Activated B cell treated with CpG ODN at 0.5 μM for 24 hours (primary cell): ENCODE measurements around the gene EPO. TPM values are rescaled to one million over a fixed set of nuclear protein-coding genes. Genes with fewer than 3 reads are reported as not detected.
"Not testable (repeated sequence)": the region's sequence is repeated elsewhere in the genome, so short reads cannot be mapped to it uniquely, and the experiment has no call there.

Source experiments
- ATAC-seq: fragments of 200-7000 bp; cut with Tn5 transposase; one replicate; pipeline ENCODE4 v1.10.0; 2021; ENCODE audit warnings: low read depth, mild to moderate bottlenecking, moderate library complexity
- CTCF ChIA-PET: fragments of 350-600 bp; sonication (Branson Sonifier 250); formaldehyde crosslinking; loops from one replicate; lab custom pipeline; 2021; ENCODE audit warnings: antibody characterized with exemption; lab: Charles Lee
- POLR2A ChIA-PET: fragments of 350-600 bp; sonication (Branson Sonifier 250); formaldehyde crosslinking; loops from one replicate; lab custom pipeline; 2021; ENCODE audit warnings: antibody characterized with exemption; lab: Charles Lee
- DNase-seq: peaks from one replicate; pipeline ENCODE4 v3.0.0; 2022
- H3K27ac Mint-ChIP-seq: one replicate; pipeline ENCODE4 v1.8.0; 2020; ENCODE audit warnings: mixed read lengths
- H3K27me3 Mint-ChIP-seq: one replicate; pipeline ENCODE4 v1.8.0; 2021; ENCODE audit warnings: mixed read lengths
- H3K36me3 Mint-ChIP-seq: one replicate; pipeline ENCODE4 v1.8.0; 2021; ENCODE audit warnings: low read depth, mixed read lengths
- H3K4me1 Mint-ChIP-seq: one replicate; pipeline ENCODE4 v1.8.0; 2021; ENCODE audit warnings: mixed read lengths
- H3K4me3 Mint-ChIP-seq: one replicate; pipeline ENCODE4 v1.8.0; 2020; ENCODE audit warnings: mild to moderate bottlenecking, mixed read lengths
- H3K9me3 Mint-ChIP-seq: one replicate; pipeline ENCODE4 v1.8.0; 2020; ENCODE audit warnings: mixed read lengths
- CTCF ChIP-seq: fragments of 200-600 bp; IDR thresholded peaks from one replicate; pipeline ENCODE4 v1.8.0; 2022; ENCODE audit warnings: antibody characterized with exemption, mild to moderate bottlenecking
- intact Hi-C: fragments of 100-400 bp; cut with micrococcal nuclease; formaldehyde crosslinking; loops from one replicate; pipeline ENCODE4 v1.15.1; 2024
- total RNA-seq: library from RNA; stranded (reverse); gene quantifications from 2 replicates; pipeline ENCODE4 v1.2.3, GENCODE V29; 2022

EPO gene
- total RNA-seq, 1 donor from 2014 or later, result not detected

GRCh38 chr7:100711369-100711768, 8.9 kb upstream of the EPO start:
- CTCF ChIA-PET, result no interaction called here
- POLR2A ChIA-PET, result interaction anchor here (0.7 kb wide), 1 partner anchor 99 kb away, joined by 4 read pairs; no protein-coding TSS in a partner anchor
- no peak for TF ChIP-seq CTCF
- H3K4me1 Mint-ChIP-seq, result peaks cover 11% of the 10 kb centered on the region
- H3K27me3 Mint-ChIP-seq, result no peaks in the 10 kb centered on the region
- intact Hi-C loops, result no loop called here
- H3K27ac Mint-ChIP-seq, result no peak overlapping the region
- DNase-seq (no peak), ATAC-seq (no peak)
- no peak overlapping the region for H3K4me3 Mint-ChIP-seq
- H3K9me3 Mint-ChIP-seq, result no peaks in the 10 kb centered on the region
- H3K36me3 Mint-ChIP-seq, result peaks cover 6% of the 10 kb centered on the region

- intact Hi-C loops, result no loop called here
- DNase-seq (no peak), ATAC-seq (no peak)
- TF ChIP-seq CTCF, result no peak
- Mint-ChIP-seq H3K36me3 (no peaks in the 10 kb centered on the region), H3K27me3 (peaks cover 10% of the 10 kb centered on the region), H3K4me3 (no peak overlapping the region), H3K9me3 (peaks cover 13% of the 10 kb centered on the region), H3K4me1 (peaks cover under 1% of the 10 kb centered on the region), H3K27ac (no peak overlapping the region)
- ChIA-PET CTCF (no interaction called here), POLR2A (no interaction called here)
Measured at GRCh38 chr7:100714725-100715124, 5.5 kb upstream of the EPO start.

- POLR2A ChIA-PET, result interaction anchor here (1.3 kb wide), 1 partner anchor 11 kb away, joined by 4 read pairs; the partner anchor contains the start of gene POP7
- Mint-ChIP-seq H3K9me3 (peaks cover 13% of the 10 kb centered on the region), H3K27me3 (peaks cover 25% of the 10 kb centered on the region)
- ATAC-seq, H3K4me1 Mint-ChIP-seq, H3K4me3 Mint-ChIP-seq, DNase-seq, intact Hi-C loops, H3K36me3 Mint-ChIP-seq, H3K27ac Mint-ChIP-seq, CTCF ChIA-PET: not testable (repeated sequence)
Measured at GRCh38 chr7:100717073-100717472, 3.2 kb upstream of the EPO start.

GRCh38 chr7:100719523-100720278, 567 bp upstream of the EPO start:
- Mint-ChIP-seq H3K27ac (no peak overlapping the region), H3K4me1 (peaks cover 4% of the 10 kb centered on the region), H3K4me3 (no peak overlapping the region), H3K27me3 (peaks cover 38% of the 10 kb centered on the region), H3K36me3 (no peaks in the 10 kb centered on the region), H3K9me3 (peaks cover 13% of the 10 kb centered on the region)
- CTCF ChIA-PET, result no interaction called here
- no peak for DNase-seq
- no peak for TF ChIP-seq CTCF
- POLR2A ChIA-PET, result no interaction called here
- ATAC-seq, result no peak
- intact Hi-C loops, result no loop called here

- TF ChIP-seq CTCF, result no peak
Measured at GRCh38 chr7:100720671-100721504, 620 bp downstream of the EPO start.

More at GRCh38 chr7:100720671-100721504, 620 bp downstream of the EPO start:
- Mint-ChIP-seq H3K36me3 (no peaks in the 10 kb centered on the region), H3K27ac (no peak overlapping the region), H3K4me3 (no peak overlapping the region), H3K4me1 (peaks cover 7% of the 10 kb centered on the region), H3K9me3 (peaks cover 13% of the 10 kb centered on the region), H3K27me3 (peaks cover 38% of the 10 kb centered on the region)
- ATAC-seq, result no peak
- intact Hi-C loops, result no loop called here
- no peak for DNase-seq
- ChIA-PET CTCF (interaction anchor here (1.4 kb wide), 1 partner anchor 15 kb away, joined by 5 read pairs; the partner anchor contains the start of gene POP7), POLR2A (no interaction called here)
